PFSK-1 (cell line): Measurements from ENCODE around the gene PPFIBP2.

Experiments used
- TAF1 ChIP-seq: IDR thresholded peaks from 2 replicates; pipeline ENCODE4 v1.6.1; 2012; ENCODE audit warnings: low read length, control low read depth, borderline replicate concordance; ENCODE audit not compliant: insufficient read depth

Gene PPFIBP2

GRCh38 chr11:7696424-7696823 lies 182.6 kb downstream of the PPFIBP2 start:
- no peak for TF ChIP-seq TAF1
